Calu3 (cell line): ENCODE data around the gene KATNAL2. TPM values are rescaled to one million over a fixed set of nuclear protein-coding genes. Genes with fewer than 3 reads are reported as not detected.
A peak's percentile ranks its signal among the peaks of the same experiment; 100 is the strongest.

Source experiments
- BruUV-seq: library from RNA; stranded (reverse); fragments of 400-500 nt; replicated peaks from 2 replicates; lab custom pipeline; 2021; lab: Mats Ljungman, UMichigan
- CTCF ChIA-PET: fragments of 300-600 bp; sonication (Branson Sonifier 250); formaldehyde crosslinking; loops from one replicate; lab custom pipeline; 2022; ENCODE audit warnings: antibody characterized with exemption; lab: Charles Lee
- DNase-seq: peaks from one replicate; pipeline ENCODE4 v3.0.0; 2022
- H3K27ac Mint-ChIP-seq: one replicate; pipeline ENCODE4 v1.8.0; 2022; ENCODE audit warnings: mixed read lengths; ENCODE audit not compliant: unreplicated experiment
- H3K27me3 Mint-ChIP-seq: one replicate; pipeline ENCODE4 v1.8.0; 2022; ENCODE audit warnings: mixed read lengths; ENCODE audit not compliant: unreplicated experiment
- H3K36me3 Mint-ChIP-seq: one replicate; pipeline ENCODE4 v1.8.0; 2022; ENCODE audit warnings: mild to moderate bottlenecking, moderate library complexity, mixed read lengths; ENCODE audit not compliant: insufficient read depth, unreplicated experiment
- H3K4me1 Mint-ChIP-seq: one replicate; pipeline ENCODE4 v1.8.0; 2022; ENCODE audit warnings: mild to moderate bottlenecking, low read depth, mixed read lengths; ENCODE audit not compliant: unreplicated experiment
- H3K4me3 Mint-ChIP-seq: one replicate; pipeline ENCODE4 v1.8.0; 2022; ENCODE audit warnings: mild to moderate bottlenecking, low read depth, moderate library complexity, mixed read lengths; ENCODE audit not compliant: unreplicated experiment
- H3K9me3 Mint-ChIP-seq: one replicate; pipeline ENCODE4 v1.8.0; 2022; ENCODE audit warnings: low read depth, mixed read lengths; ENCODE audit not compliant: unreplicated experiment
- CTCF ChIP-seq: fragments of 200-600 bp; IDR thresholded peaks from one replicate; pipeline ENCODE4 v1.8.0; 2022; ENCODE audit warnings: antibody characterized with exemption; ENCODE audit not compliant: unreplicated experiment
- intact Hi-C: fragments of 100-400 bp; cut with micrococcal nuclease; formaldehyde crosslinking; loops from one replicate; pipeline ENCODE4 v1.10.0; 2022; ENCODE audit not compliant: unreplicated experiment
- total RNA-seq: library from RNA; stranded (reverse); gene quantifications from 2 replicates; pipeline ENCODE4 v1.2.3, GENCODE V29; 2022

KATNAL2 gene
- total RNA-seq, 1 experiment from 2014 or later, result 5.7 TPM

- BruUV-seq, result no TSS peak
- no peaks in the 10 kb centered on the region for H3K4me1 Mint-ChIP-seq
- no peak for DNase-seq
- CTCF ChIA-PET, result interaction anchor here (0.6 kb wide), 1 partner anchor 831 kb away, joined by 3 read pairs; no protein-coding TSS in a partner anchor
- H3K27ac Mint-ChIP-seq, result no peak overlapping the region
- no peaks in the 10 kb centered on the region for H3K27me3 Mint-ChIP-seq
- intact Hi-C loops, result no loop called here
- no peak overlapping the region for H3K4me3 Mint-ChIP-seq
- TF ChIP-seq CTCF, result no peak
- H3K9me3 Mint-ChIP-seq, result no peaks in the 10 kb centered on the region
- H3K36me3 Mint-ChIP-seq, result no peaks in the 10 kb centered on the region
These were observed 150.2 kb downstream of the KATNAL2 start for GRCh38 chr18:47067648-47068047.

- no peaks in the 10 kb centered on the region for H3K36me3 Mint-ChIP-seq
- no peaks in the 10 kb centered on the region for H3K9me3 Mint-ChIP-seq
- no peaks in the 10 kb centered on the region for H3K27me3 Mint-ChIP-seq
- intact Hi-C loops, result no loop called here
- no peak for TF ChIP-seq CTCF
- no peak overlapping the region for H3K4me3 Mint-ChIP-seq
- peak; percentile 31 for DNase-seq
- H3K27ac Mint-ChIP-seq, result no peak overlapping the region
- CTCF ChIA-PET, result interaction anchor here (1.1 kb wide), 1 partner anchor 60 kb away, joined by 3 read pairs; no protein-coding TSS in a partner anchor
- H3K4me1 Mint-ChIP-seq, result no peaks in the 10 kb centered on the region
- no TSS peak for BruUV-seq
These were observed 157.9 kb downstream of the KATNAL2 start for GRCh38 chr18:47075098-47075883.

GRCh38 chr18:47077111-47077510 lies 159.7 kb downstream of the KATNAL2 start:
- no peaks in the 10 kb centered on the region for H3K36me3 Mint-ChIP-seq
- no peaks in the 10 kb centered on the region for H3K27me3 Mint-ChIP-seq
- no peaks in the 10 kb centered on the region for H3K4me1 Mint-ChIP-seq
- CTCF ChIA-PET, result no interaction called here
- no peak for DNase-seq
- no peak overlapping the region for H3K27ac Mint-ChIP-seq
- no peak for TF ChIP-seq CTCF
- no peaks in the 10 kb centered on the region for H3K9me3 Mint-ChIP-seq
- no peak overlapping the region for H3K4me3 Mint-ChIP-seq
- intact Hi-C loops, result no loop called here
- BruUV-seq, result no TSS peak

GRCh38 chr18:47080872-47081271 lies 163.5 kb downstream of the KATNAL2 start:
- no TSS peak for BruUV-seq
- no peaks in the 10 kb centered on the region for H3K4me1 Mint-ChIP-seq
- H3K27ac Mint-ChIP-seq, result no peak overlapping the region
- CTCF ChIA-PET, result no interaction called here
- H3K9me3 Mint-ChIP-seq, result no peaks in the 10 kb centered on the region
- TF ChIP-seq CTCF, result no peak
- no peak overlapping the region for H3K4me3 Mint-ChIP-seq
- intact Hi-C loops, result no loop called here
- H3K36me3 Mint-ChIP-seq, result no peaks in the 10 kb centered on the region
- H3K27me3 Mint-ChIP-seq, result no peaks in the 10 kb centered on the region
- DNase-seq, result no peak
